Breast epithelium (tissue), 3 donors: Measurements from ENCODE around the gene LRCOL1.

Experiments
- CTCF ChIP-seq, 3 donors: fragments of 450-650 bp; IDR thresholded peaks; one replicate each; pipeline ENCODE4 v1.5.1; 2016 to 2017; ENCODE audit warnings: antibody characterized with exemption in 3 of 3, mild to moderate bottlenecking in 3 of 3, moderate library complexity in 3 of 3
- POLR2A ChIP-seq: fragments of 450-650 bp; IDR thresholded peaks from one replicate; pipeline ENCODE4 v1.6.1; 2016; ENCODE audit warnings: antibody characterized with exemption, mild to moderate bottlenecking, moderate library complexity

- TF ChIP-seq CTCF (IDR thresholded peaks at IDR 0.05) (no peak), POLR2A (no peak)
Observed at GRCh38 chr12:132591107-132591935, 19.1 kb downstream of the LRCOL1 start.
